HG02970 (cell line): ENCODE results near the gene FCHO1.

ENCODE experiments used
- ATAC-seq: cut with Tn5 transposase; IDR thresholded peaks from one replicate; pipeline ENCODE4 v1.9.1; 2021; ENCODE audit warnings: mild to moderate bottlenecking, moderate library complexity, moderate number of reproducible peaks; ENCODE audit not compliant: unreplicated experiment, low FRiP score

FCHO1 gene

DNA sequence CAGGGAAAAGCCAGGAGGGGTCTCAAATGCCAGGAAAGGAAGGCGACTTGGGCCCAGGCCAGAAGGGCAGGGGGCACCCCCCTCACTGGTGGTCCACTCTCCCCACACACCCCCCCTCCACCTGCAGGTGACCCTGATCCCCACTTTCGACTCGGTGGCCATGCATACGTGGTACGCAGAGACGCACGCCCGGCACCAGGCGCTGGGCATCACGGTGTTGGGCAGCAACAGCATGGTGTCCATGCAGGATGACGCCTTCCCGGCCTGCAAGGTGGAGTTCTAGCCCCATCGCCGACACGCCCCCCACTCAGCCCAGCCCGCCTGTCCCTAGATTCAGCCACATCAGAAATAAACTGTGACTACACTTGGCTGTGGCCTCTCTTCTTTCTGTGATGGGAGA is 17.1 kb upstream of the FCHO1 start:
- no peak for ATAC-seq

DNA sequence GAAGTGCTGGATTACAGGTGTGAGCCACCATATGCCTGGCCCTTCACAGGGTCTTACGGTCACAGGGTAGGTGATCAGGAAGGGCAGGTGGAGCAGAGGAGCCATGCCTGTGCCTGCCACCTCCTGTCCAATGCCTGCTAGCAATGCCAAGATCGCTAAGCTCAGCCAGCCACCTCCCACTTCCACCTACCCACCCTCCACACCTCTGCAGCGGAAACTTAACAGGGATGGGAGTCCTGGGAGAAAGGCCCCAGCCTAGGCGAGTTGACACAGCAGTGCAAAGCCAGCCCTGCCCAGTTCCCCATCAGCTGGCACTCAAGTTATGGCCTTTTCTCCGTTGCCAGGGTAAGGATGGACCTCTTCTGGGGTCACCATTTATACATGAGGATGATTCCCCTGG is 15.9 kb upstream of the FCHO1 start:
- ATAC-seq, result no peak

DNA sequence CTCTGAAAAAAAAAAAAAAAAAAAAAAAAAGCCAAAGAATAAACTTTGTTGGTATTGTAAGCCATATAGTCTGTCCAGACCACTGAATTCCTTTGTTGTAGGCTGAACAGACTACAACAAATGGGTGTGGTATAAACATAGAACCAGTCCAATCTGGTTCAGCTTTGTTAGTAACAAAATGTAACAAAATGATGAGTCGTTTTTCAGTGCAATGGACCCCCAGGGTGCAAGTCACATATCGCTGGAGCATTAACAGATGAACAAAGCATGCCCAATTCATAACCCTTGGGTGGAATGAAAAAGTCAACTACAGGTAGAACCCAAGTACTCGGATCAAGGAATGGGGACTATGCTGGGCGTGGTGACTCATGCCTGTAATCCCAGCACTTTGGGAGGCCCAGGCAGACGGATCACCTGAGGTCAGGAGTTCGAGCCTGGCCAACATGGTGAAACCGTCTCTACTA is 13.6 kb upstream of the FCHO1 start:
- ATAC-seq, result no peak

DNA sequence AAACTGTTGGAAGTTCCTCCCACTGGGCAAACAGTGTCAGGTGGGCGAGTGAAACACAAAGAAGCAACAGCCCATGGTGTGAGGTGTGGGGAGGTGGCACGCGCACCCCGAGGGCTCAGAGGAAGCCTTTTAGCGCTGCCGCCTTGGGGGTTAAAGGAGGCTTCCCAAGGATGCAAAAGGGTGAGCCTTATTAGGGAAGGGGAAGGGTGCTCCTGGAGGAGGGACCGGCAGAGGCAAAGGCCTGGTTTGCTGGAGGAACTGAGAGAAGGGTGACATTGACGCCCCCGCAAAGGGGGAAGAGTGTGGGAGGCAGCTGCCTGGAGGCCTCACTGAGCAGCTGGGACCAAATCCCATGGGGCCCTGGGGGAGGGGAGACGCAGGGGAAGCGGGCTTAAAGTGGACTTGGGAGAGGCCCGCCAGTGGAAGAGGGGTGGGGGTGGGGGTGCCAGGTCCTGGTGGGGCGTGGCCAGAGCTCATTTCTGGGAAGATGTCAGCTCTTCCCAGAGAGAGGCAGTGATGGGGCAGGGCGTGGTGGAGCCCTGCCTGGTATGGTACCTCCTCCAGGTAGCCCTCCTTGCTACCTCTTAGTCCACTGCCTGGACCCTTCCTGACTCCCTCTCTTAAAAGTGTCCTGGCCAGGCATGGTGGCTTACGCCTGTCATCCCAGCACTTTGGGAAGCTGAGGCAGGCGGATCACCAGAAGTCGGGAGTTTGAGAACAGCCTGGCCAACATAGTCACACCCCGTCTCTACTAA is 12.0 kb upstream of the FCHO1 start:
- no peak for ATAC-seq

DNA sequence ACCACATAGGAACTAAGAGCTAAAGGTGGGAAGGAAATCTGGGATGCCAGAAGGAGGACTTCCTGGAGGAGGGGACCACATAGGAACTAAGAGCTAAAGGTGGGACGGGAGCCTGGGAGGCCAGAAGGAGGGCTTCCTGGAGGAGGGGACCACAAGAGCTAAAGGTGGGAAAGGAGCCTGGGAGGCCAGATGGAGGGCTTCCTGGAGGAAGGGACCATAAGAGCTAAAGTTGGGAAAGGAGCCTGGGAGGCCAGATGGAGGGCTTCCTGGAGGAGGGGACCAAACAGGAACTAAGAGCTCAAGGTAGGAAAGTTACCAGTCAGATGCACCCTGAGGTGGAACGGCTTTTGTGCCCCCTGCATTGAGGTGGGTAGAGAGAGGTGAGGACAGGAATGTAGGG is 9.8 kb upstream of the FCHO1 start:
- no peak for ATAC-seq

DNA sequence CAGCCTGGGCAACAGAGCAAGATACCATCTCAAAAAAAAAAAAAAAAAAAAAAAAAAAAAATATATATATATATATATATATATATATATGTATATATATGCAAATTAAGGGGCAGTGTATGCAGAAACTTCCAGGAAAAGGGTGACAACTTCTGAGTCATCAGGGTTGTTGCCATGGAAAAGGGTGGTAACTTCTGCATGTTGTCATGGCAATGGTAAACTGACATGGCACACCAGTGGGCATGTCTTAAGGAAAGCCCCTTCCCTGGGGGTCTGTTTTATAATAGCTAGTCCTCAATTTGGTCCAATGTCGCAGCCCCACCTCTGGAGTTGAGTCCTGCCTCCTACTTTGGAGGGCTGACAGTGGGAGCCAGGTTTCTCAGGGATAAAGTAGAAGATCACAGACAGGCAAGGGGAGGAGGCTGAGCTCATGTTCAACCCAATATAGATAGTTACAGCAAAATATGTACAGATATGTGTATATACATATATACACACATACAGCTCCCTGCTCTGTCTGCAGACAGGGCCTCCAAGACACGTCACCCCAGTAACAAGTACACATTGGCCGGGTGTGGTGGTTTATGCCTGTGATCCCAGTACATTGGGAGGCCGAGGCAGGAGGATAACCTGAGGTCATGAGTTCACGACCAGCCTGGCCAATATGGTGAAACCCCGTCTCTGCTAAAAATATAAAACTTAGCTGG is 7.2 kb upstream of the FCHO1 start:
- ATAC-seq, result no peak

DNA sequence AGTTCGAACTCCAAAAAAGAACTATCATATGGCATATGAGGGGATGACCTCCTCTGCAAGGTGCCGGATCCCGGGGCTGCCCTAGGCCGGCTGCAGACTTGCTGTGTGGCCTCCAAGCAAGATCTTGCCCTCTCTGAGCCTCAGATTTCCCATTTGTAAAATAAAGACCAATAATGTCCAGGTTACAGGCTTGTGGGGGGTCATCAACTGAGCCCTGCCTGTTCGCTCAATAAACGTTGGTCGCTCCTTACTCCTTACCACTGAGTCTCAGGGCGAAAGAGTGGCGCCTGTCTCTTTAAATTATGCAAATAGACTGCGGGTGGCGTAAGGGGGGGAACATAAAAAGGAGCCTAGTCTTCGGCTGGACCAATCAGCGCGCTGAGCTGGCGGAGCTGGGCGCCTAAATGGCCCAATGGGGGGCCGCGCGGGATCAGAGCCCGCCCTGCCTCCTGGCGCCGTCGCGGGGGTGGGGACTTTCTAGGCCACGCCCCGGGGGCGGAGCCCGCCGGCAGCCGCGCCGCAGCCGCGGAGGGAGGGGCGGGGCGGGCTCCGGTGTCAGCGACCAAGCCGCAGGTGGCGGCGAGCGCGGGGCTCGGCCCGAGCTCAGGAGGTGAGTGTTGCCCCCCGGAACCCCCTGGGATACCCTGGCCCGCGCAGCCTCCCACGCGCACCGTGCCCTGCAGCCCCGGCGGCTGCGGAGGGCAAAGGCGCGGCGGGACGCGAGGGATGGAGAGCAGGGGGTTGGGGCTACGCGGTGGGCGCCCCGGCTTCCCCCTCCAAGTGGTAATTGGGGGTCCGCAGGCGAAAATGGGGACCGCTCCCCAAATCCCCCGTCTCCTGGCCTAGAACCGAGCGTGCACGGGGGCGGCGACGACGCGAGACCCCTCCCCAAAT is 3.8 kb upstream of the FCHO1 start:
- ATAC-seq, result peak; percentile 55

DNA sequence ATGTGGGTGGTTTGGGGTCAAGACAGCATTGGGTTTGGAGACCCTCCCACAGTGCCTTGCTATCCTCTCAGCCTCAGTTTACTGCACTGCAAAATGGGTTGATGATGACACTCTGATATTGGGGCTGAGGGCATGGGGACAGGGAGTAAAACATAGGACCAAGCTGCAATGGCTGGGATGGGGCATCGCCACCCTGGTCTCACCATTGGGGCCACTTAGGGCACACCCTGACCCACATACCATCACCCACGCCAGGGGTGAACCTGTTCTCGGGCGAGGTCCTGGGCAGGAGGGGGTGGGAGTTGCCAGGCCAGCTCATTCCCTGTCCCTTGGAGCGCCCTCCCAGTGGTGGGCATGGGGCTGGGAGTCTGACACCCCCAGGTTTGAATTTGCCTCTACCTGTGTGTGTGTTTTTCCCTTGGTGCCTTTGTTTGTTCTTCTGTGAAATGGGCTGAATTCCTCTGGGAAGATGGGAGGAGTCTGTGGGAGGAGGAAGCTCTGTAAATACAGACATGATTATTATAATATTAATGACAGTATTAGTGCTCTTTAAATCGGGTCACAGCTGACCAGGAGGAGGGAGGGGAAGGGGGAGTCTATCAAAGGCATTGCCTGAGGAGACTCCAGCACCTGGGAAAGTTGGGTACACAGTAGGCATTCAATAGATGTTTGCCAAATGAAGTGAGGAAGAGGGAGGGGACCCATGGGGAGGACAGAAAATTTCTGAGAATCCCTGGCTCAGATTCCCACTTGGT is 2.2 kb upstream of the FCHO1 start:
- no peak for ATAC-seq

DNA sequence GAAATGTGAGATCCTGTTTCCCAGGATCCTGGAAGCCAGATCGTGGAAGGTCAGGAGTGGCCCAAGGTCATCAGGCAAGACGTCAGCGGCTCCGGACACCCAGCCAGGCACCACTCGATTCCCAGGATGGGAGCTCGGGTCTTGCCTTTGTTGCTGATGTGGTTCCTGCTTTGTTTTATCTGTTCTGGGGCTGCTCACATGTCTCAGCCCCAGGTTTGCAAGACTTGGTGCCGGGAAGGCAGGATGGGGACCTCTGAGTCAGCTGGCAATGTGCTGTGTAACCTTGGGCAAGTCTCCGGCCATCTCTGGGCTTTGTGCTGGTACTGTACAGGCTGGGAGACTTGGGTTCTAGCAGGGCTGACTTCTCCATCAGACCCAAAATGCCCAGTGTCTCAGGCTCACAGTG is 1.4 kb upstream of the FCHO1 start:
- no peak for ATAC-seq

DNA sequence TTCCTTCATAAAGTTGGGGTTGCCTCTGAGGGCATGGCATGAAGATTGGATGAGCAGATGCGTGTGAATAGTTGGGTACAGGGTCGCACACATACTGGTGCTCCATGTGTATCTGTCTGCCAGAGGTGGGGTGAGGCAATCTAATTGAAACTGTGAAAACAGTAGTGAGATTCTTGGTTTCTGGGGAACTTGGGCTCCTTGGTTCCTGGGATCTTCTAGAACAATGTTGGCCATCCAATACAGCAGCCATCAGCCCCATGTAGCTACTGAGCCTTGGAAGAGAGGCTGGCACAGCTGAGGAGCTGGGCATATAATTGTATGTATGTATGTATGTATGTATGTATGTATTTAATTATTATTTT is 616 bp downstream of the FCHO1 start:
- no peak for ATAC-seq

DNA sequence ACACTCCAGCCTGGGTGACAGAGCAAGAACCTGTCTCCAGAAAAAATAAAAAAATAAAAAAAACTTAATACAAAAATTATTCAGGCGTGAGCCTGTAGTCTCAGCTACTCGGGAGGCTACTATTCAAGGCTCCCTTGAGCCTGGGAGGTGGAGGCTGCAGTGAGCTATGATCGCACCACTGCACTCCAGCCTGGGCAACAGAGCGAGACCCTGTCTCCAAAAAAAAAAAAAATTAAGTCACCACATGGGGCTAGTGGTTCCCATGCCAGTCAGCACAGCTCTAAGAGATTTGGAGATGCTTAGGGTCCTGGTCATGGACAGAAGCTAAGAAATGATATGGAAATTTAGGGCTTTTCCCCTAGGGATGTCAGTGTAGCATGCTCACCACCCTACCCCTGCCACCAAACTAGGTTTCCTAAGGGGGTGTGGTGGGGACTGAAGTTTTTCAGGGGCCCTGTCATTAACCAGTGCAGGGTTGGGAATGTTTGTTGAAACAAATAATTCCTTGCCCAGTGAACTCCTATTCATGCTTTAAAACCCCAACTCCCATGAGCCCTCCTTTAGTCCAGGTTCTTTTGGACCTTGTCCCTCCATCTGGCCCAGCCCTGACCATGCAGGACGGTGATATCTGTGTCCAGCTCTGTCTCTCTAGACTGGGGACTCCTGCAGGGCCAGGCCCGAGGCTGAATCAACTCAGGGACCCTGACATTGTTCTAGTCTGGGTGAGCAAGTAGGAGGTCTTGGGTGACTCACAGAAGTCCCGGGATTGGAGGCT is 1.8 kb downstream of the FCHO1 start:
- no peak for ATAC-seq

DNA sequence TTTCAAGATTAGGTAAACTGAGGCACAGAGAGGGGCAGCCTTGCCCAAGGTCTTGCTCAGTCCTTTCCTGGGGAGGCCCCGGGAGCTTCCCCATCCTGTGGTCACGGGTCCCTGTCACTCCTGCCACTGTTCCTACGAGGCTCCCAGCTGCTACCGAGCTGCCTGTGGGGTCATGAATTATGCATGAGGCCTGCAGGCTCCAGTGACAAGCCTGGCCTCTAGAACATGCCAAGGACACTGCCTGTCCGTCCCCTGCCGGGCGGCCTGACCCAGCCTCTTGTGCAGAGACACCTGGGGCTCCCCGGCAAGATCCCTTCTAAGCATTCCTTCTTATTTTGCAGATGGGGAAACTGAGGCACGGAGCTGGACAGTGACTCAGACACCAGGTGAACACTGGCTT is 2.7 kb downstream of the FCHO1 start:
- ATAC-seq, result no peak

DNA sequence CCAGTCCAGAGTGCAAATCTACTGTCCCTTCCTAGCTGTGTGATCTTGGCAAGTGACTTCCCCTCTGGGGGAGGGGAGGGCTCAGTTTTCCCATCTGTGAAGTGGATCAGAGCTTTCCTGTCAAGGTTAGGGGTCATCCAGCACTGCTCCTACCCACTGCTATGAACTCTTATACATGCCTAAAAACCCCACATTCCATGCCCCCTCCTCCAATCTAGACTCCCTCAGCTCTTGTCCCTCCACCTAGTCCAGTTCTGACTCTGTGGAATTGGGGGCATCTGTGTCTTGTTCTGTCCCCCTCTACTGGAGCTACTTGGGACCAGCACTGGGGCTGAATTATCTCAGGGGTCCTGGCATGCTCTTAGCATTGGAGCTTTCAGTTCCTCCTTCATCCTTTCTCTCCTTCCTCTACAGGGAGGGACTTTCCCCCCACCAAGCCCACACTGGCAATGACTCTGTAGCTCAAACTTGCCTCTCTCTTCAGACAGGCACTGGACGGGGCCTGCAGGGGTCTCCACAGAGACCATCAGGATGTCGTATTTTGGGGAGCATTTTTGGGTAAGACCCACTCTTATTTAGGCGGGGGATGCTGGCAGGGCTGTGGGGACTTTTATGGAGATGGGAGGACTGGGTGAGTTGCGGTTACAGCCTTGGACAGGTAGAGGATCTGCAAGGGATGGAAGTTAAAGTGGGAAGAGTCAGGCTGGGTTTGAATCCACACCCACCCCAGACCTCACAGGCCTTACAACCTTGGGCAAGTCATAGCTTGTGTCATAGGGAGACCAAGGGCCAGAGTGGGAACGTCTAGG is 3.6 kb downstream of the FCHO1 start:
- ATAC-seq, result peak; percentile 33

DNA sequence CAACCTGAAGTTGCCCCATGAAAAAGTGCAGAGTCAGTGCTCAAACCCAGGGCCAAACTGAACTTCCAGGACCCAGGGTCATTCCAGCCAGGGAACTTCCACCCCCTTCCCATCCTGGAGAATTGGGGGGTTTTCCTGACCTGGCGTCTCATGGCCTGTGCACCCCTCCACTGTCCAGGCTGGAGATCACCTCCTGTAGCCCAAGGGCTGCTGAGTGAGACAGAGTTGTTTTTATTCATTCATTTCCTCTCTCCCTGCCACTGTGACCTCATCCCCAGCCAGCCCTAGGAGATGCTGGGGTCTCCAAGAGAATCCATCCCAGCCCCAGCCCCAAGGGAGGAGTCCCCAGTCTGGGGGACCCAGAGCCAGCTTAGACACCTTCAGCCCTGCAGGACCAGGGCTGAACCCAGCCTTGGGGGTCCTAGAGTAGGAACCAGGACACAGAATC is 4.2 kb downstream of the FCHO1 start:
- ATAC-seq, result no peak

DNA sequence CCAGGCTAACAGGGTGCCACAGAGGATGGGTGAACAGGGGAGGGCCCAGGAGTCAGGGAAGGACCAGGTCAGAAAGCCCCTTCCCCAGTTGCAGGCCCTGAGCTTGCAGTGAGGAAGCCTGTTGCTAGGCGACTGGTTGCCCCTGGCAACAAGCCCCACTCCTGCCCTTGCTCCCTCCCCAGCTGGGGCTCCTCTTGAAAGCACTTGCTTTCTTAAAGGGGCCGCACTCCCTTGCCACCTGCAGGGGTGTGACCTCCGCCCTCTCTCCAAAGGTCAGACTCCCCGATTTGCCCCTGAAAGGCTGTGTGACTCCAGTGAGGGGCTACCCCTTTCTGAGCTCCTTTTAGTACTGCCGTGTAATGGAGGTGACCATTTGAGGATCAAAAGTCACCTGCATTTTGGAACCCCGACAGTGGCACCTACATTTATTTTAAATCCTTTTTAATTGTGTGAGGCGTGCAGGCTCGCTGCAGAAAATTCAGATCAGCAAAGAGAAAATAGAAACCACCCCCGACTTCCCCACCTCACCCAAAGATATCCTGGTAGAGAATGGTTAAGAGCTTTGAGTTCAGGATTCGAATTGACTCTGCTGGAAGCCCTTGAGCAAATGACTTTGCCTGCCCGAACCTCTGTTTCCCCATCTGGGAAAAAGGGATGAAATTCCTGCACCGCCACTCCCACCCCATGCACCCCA is 4.8 kb downstream of the FCHO1 start:
- no peak for ATAC-seq

DNA sequence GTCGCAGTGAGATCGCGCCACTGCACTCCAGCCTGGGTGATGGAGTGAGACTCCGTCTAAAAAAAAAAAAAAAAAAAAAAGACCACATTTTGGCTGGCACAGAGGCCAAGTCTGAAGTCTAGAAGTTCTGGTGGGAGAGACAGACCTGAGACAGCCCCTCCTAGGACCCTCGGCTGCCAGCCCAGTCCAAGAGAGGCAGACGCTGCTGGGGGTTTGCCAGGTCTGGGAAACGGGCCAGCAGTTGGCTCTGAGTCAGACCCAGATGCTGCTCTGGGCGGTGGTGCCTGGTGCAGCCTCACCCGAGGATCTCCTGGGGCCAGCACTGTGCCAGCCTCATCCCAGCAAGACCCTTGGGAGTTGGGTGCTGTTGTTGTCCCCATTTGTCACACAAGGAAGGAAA is 5.8 kb downstream of the FCHO1 start:
- ATAC-seq, result no peak

DNA sequence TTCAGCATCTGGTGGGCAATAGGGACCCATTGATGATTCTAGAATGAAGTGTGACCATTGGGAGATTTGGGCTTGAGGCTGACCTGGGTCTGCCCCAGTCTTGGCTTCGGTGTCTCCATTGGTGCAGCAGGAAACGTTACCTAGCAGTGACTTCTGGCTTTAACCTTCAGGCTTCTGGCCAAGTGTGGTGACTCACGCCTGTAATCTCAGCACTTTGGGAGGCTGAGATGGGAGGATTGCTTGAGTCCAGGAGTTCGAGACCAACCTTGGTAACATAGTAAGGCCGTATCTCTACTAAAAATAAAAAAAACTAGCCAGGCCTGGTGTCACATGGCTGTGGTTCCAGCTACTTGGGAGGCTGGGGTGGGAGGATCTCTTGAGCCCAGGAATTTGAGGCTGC is 7.2 kb downstream of the FCHO1 start:
- no peak for ATAC-seq

DNA sequence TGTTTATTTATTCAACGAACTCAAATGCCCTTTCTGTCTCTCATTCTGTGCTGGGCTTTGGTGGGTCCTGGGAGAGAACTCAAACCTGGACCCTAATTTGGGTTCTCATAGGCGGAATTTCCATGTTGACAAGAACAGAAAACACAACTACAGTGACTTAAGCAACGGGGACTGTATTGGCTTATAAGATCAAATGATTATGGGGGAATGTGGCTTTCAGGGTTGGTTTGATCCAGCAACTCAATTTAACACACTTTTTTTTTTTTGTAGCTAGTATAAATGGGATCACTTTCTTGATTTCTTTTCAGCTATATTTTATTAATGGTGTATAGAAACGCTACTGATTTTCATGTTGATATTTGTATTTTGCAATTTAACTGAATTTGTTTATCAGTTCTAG is 9.9 kb downstream of the FCHO1 start:
- no peak for ATAC-seq
